ENCODE results near the gene DEF6.
"Not testable (repeated sequence)": the region's sequence is repeated elsewhere in the genome, so short reads cannot be mapped to it uniquely, and the experiment has no call there.

The DEF6 gene

GRCh38 chr6:35312076-35312800 lies 14.6 kb downstream of the DEF6 start:
- DNase-seq, result no peak

- DNase-seq, result no peak
Measured at GRCh38 chr6:35312807-35313206, 15.2 kb downstream of the DEF6 start.

- no peak for DNase-seq
Measured at GRCh38 chr6:35317483-35318195, 20.0 kb downstream of the DEF6 start.

GRCh38 chr6:35318196-35319171 lies 20.9 kb downstream of the DEF6 start:
- DNase-seq, result no peak

GRCh38 chr6:35319346-35320030 lies 21.9 kb downstream of the DEF6 start:
- DNase-seq, result no peak

GRCh38 chr6:35320031-35320410 lies 22.4 kb downstream of the DEF6 start:
- no peak for DNase-seq

- no peak for DNase-seq
Measured at GRCh38 chr6:35321091-35321490, 23.5 kb downstream of the DEF6 start.

- peak; percentile 80 for DNase-seq
Measured at GRCh38 chr6:35327349-35328027, 29.9 kb downstream of the DEF6 start.

- DNase-seq, result no peak
Measured at GRCh38 chr6:35328108-35328723, 30.6 kb downstream of the DEF6 start.

GRCh38 chr6:35328965-35329364 lies 31.3 kb downstream of the DEF6 start:
- not testable (repeated sequence) for DNase-seq

- no peak for DNase-seq
Measured at GRCh38 chr6:35330541-35331119, 33.0 kb downstream of the DEF6 start.

GRCh38 chr6:35332074-35332887 lies 34.7 kb downstream of the DEF6 start:
- DNase-seq, result peak; percentile 59

- no peak for DNase-seq
Measured at GRCh38 chr6:35341557-35341956, 43.9 kb downstream of the DEF6 start.

- DNase-seq, result peak; percentile 99
Measured at GRCh38 chr6:35342258-35343091, 44.9 kb downstream of the DEF6 start, which contains the start of gene PPARD. PPARD (plus strand) TSS chr6:35342558; CDS start chr6:35411088, 68,530 bp downstream.

GRCh38 chr6:35343092-35343834 lies 45.6 kb downstream of the DEF6 start:
- no peak for DNase-seq

GRCh38 chr6:35343835-35344550 lies 46.4 kb downstream of the DEF6 start:
- no peak for DNase-seq

- no peak for DNase-seq
Measured at GRCh38 chr6:35351422-35351821, 53.8 kb downstream of the DEF6 start.

- DNase-seq, result no peak
Measured at GRCh38 chr6:35352735-35353134, 55.1 kb downstream of the DEF6 start.

Data from stimulated activated CD8-positive, alpha-beta memory T cell treated with anti-CD3 and anti-CD28 coated beads, Interleukin-4, amount 100 ng/mL, for 48 hours (primary cell).